CD4-positive, alpha-beta T cell treated with Interleukin-6 for 4 hours (primary cell): ENCODE measurements around the gene YJEFN3.

Experiments used
- DNase-seq: peaks from one replicate; pipeline ENCODE4 v3.0.0-alpha.2; 2020; ENCODE audit warnings: mixed read lengths

YJEFN3 gene, protein sequence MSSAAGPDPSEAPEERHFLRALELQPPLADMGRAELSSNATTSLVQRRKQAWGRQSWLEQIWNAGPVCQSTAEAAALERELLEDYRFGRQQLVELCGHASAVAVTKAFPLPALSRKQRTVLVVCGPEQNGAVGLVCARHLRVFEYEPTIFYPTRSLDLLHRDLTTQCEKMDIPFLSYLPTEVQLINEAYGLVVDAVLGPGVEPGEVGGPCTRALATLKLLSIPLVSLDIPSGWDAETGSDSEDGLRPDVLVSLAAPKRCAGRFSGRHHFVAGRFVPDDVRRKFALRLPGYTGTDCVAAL

DNA sequence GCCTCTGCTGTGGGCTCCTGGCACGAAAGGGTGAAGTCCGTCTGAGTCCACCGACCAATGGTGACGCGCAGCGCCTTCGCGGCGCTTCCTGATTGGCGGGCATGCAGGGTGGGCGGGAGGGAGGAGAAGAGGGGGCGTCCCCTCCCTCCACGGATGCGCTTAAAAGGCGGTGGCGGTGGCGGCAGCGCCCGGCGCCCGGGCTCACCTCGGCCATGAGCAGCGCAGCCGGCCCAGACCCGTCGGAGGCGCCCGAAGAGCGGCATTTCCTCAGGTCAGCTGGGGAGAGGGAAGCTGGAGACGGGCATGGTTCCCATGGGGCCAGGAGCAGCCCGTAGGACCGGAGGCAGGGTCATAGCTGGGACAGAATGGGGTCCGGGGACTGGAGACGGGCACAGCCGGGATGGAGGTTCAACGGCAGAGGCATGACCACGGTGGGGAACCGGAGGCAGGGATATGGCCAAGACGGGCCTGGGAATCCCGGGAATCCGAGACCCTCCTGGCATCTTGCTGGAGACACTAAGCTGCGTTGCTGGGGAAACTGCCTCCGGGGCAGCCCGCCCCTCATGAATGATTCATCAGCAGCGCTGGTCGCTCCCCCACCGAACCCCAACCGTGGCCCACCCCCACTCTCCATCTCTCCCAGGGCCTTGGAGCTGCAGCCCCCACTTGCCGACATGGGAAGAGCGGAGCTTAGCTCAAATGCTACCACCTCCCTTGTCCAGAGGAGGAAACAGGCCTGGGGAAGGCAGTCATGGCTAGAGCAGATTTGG is at the start of gene YJEFN3:
Gene YJEFN3 (plus strand): TSS at position 191 of the 770 bp plus-strand sequence. CDS start 22 bp downstream, at position 213.
- DNase-seq: no peak

DNA sequence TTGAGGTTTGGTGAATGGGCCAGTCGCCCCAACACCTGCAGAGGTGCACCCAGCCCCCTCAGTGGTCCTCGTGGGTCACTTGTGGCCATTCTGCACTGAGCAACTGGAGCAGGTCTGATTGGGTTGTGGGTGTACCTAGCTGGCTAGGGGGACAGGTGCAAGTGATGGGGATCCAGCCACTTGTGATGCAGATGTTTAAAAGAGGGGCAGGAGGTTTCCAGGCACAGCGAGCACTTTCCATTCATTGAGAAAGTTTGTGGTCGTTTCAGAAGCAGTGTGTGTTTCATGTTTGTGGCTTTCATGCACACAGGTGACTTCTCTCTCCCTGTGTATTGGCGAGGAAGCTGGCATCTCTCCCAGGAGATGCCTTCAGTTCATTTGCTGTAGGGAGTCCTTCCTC is 48.0 kb upstream of the YJEFN3 start:
- no peak for DNase-seq

DNA sequence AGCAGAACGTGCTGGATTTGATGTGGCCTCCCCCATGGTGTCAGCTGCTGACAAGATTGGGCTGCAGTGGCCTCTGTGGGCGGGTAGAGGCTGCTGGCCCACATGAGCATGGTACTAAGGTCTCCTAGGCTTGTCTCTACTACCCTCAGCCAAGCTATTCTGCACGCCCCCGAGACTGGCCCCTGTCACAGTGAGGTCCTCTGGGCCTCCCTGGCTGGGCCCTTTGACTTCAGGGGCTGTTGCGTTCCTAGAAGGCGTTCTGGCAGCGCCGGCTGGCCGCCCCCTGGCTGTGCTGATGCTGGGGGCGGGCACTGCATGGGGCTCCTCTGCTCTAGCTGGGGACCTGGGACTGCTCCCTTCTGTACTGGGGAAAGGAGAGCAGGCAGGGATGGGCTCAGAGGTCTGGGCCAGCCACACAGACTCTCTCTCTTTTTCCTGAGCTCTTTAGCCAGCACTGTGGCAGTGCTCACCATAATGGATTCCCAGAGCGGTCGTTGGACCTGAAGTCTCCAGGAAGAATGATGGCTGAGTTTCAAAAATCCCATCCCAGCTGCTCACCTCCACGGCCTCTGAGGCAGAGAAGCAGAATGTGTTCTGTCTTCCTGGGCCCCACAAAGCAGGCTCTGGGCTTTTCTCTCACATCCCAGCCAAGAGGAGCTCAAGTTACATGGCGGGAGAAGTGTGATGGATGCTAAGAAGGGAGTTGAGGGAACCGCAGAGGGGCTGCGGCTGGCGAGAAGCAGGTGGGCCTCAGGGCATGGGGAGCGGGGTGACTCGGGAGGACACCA is 45.7 kb upstream of the YJEFN3 start:
- no peak for DNase-seq

DNA sequence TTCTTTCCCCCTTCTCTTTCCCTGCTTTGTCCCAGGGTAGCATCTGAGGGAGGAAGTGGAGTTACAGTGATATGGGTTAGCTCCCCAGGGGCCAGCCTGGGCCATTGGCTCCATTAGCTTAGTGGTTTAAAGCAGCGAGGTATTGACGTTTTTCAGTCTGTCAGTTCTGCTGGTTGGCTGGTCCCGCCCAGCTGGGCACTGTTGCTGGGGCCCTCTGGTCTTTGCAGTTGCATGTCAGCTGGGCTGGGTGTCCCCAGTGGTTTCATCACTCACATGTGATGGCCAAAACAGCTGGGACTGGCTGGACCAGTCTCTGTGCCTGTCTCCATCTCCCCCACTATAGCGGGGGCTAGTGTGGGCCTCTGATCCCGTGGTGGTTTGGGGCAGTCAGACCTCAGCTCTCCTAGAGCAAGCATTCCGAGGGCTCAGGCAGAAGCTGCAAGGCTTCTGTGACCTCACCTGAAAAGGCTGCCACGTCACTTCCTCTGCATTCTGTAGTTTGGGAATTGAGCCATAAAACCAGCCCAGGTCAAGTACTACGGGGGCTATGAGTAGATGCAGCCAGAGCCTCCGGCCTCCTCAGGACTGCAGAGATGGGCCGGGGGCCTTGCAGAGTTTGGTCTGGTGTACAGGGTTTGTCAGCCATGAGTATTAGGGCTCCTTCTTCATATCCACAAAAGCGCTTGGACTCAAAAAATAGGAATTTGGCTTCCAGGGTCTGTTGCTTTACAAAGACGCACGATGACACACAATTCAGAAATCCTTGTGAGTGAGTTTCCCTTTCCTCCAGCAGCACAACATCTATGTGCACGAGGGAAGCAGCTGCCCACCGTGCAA is 43.3 kb upstream of the YJEFN3 start:
- DNase-seq: no peak

DNA sequence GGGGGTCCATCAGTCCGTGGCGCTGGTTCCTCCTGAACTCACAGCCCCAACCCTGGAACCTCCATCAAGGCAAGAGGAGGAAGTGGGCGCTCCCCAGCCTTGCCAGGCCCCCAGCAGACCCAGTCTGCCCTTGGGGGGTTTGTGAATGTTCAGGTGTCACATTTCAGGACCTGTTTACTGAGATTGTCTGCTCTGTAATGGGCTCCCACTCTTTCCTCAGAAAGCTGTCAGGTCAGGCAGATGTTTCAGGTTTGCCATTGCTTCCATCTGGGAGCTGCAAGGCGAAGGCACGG is 42.8 kb upstream of the YJEFN3 start:
- no peak for DNase-seq

DNA sequence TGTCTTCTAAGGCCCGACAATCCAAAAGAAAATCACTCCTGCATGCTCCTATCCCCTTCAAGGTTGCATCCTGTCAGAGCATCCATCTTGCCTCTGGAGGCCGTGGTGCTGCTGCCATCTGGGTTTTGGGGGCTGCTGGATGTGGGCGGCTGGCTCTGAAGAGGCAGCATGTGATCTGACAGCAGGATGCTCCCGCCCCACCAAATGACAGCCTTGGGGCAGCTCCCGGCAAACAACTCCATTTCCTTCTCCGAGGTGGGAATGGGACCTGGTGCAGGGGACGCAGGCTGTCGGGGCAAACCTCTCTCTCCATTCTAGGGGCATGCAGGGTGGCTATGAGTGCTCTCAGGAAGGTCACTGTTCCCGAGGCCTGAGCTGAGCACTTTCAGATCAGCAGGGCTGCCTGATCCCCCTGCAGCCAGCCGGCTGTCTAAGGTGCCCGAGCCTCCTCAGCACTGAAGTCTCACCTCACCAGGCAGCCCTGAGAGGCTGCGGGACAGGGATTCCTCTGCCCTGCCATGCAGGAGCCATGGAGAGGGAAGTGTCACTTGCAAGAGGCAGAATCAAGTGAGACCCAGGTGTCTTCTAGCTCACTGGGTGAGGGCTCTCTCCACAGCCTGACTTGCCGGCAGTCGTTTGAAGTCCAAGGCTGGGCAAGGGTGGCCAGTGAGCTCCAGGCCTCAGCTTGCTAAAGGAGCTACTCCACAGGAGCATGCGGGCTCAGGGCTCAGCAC is 42.2 kb upstream of the YJEFN3 start:
- no peak for DNase-seq

DNA sequence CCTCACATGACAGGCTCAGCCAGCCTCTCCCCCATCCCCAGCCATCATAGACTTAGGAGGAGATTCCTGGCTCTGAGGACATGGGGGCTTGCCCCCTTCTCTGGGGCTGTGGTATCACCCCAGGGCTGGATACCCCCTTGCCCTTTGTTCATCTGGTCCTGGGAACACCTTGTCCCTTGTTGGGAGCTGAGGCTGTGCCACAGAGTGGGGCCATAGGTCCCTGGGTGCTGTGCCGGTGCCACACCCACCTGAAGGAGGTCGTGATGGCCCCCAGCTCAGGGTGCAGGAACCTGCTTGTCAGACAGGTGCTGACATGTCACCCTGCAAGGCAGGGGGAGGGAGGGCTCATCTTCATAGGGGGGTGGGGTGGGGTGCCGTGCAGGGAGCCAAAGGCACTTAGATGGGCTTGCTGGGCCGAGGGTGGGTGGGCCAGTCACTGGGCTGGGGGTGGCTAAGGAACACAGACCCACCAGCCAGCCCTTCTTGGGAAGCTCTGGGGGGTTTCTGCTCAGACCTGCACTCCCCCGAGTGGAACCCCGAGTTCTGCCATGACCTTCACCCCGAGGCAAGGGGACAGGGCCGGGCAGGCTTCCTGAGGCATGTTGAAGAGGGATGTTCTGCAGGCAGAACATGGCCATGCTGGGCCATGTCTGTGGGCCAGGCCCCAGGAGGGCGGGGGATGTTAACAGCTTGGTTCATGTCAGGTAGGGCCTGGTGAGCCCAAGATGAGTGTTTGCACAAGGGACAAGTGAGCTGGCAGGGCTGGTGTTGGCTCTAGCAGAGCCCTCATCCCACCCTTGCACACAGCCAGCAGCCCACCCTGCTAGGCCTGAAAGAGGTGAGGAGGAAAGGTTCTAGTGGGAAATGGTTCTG is 41.4 kb upstream of the YJEFN3 start:
- no peak for DNase-seq

DNA sequence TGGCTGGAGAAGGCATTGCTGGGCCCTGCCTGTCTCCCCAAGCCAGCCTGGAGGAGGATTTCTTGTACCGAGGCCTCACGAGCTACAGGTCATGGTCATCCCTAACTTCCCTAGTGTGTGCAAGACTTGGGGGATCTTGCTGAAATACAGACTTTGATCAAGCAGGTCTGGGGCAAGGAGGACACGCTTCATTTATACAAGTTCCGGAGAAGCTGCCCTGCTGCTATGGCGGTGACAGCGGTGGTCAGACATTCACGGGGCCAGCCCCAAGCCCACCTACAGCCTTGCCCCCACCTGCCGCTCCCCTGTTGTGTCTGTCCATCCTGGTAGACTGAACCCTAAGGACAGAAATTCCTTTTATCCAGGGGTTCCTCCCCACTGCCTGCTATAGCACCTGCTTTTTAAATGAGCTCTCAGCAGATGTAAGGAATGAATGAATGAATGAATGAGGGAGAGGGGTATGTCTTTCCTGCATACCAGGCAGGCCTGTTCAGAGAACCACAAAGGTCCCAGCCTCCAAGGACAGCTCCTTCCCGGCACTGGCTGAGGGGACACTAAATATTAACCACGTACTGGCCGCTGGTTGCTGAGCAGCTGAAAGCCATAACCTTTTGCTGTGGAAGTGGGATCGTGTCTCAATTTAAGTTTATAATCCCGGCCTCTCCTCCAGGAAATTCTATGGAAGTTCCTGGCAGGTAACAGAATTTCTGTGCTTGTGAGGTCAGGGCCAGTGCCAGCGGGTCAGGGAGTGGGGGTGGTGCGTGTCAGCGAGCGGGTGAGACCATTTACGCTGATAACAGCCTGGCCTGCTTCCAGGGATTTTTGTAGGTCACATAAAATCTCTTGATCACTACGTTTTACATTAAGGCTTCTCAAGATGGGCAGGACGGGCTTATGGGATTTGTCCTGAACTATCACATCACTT is 40.5 kb upstream of the YJEFN3 start:
- DNase-seq: no peak

DNA sequence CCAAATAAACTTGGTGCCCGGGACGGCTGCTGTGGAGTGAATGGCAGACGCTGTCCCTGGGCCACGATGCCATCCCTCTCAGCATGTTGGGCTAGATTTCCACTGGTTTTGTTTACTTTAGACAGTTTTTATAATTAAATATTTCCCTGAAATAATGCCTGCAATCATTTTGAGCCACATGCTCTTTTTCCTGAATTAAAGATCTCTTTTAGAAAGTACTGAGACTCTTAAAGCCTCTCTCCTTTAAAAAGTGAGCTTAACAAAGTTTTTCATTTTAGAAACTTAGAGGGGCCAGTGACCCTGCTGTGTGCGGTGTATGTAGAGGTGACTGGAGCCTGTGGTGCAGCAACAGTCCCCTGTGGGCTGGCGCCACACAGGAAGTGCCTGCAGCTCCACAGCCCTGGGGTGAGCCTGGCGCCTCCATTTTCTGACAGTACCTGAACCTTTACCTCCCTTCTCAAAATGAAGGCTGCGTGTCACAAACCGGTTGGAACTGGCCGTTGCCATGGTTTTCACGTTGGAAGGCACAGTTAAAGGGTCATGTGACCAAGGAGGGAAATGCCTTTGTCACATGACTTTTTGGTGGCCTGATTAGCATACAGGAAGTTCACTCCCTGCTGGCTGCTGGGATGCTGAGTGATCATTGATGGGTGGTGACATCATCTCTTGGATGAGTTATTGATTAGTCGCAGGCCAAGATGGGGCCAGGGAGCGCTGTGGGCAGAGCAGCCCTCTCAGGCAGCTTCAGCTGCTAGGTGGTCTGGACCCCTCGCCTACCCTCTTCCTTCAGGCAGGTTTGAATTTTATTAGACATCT is 39.6 kb upstream of the YJEFN3 start:
- DNase-seq: peak; percentile 90

DNA sequence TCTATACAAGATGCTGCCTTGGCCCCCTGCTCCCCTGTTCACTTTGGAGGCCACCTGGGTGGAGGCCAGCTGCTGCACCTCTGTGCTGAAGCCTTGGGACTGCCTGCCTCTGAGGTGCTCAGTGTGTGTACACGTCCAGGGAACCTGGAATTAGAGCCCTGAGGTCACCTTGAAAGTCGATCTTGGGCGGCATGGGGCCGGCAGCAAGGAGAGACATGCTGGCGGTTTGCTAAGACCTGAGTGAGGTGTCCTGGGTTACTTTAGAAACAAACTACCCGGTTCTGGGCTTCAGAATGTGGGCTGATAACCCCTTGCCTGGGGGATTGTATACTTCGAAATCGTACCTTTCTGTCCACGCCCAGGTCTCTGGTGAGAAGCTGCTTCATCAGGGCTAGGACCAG is 38.9 kb upstream of the YJEFN3 start:
- DNase-seq: no peak

DNA sequence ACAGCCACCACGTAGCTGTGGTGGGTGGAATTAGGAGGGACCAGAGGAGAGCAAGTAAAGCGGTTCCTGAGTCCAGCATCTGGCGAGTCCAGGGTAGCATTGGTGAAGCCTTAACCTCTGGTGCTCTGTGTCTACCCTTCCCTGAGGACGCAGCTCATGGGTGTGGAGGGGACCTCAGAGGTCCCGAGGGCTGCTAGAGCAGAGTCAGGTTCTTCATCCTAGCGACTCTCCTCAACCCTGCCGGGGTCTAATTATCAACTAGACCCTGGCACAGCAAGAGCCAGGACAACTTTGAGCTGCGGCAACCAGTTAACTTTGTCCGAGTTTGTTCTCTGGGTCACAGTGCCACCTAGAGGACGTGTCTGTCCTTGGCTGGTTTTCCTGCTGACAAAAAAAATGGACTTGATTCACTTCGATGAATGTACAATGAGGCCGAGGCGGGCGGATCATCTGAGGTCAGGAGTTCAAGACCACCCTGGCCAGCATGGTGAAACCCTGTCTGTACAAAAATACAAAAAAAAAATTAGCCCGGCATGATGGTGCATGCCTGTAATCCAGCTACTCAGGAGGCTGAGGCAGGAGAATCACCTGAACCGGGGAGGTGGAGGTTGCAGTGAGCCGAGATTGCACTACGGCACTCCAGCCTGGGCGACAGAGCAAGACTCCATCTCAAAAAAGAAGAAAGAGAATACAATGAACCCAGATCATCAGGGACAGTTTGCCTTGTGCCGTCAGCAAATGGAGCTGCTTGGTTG is 38.3 kb upstream of the YJEFN3 start:
- peak; percentile 87 for DNase-seq

DNA sequence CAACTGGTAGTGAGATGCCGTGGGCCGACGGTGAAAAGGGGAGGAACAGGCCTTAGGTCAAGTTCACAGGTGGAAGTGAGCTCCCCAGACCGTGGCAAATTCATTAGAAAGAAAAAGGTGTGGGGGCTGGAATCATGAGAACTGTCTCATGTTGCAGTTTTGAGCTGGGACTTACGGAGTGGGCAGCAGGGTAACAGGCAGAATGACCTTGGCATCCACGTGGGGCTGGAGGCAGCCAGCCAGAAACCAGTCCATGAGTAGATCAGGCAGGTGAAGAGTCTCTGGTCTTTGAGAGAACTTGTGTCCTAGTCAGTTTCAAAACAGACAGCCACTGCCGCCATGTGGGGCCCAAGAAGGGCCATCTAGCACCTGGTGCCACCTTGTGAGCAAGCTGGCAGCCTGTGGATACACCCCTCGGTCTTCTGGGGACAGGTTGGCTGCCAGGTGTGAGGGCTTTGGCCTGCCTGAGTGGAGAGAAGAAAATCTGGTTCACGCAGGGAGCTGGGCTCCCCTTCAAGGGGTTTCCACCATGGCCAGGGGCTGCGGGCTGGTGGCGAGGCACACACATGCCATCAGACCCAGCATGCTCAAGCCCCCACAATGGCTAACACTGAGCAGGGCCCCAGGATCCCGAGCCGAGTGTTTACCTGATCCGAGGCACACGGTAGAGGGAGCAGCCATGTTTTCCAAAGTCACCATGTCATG is 37.2 kb upstream of the YJEFN3 start:
- no peak for DNase-seq

DNA sequence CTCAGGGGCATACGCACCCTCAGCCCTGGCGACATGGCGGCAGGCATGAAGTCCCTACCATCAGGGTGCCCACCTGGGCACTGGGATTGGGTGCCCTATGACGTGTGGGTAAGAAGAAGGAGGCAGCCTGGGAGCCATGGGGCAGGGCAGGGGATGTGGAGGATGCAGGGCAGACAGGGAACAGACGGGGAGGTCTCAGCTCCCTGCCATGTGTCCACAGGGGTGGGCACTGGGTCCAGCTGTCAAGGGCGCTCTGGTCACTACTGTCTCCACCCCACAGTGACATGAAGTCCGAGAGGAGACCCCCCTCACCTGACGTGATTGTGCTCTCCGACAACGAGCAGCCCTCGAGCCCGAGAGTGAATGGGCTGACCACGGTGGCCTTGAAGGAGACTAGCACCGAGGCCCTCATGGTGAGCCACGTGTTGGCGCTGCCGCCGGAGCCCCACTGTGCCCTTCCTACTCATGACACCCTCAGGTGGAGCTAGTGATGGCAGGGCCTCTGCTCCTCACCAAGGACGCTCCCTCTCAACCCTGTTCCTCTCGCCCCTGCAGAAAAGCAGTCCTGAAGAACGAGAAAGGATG is 36.6 kb upstream of the YJEFN3 start:
- no peak for DNase-seq

DNA sequence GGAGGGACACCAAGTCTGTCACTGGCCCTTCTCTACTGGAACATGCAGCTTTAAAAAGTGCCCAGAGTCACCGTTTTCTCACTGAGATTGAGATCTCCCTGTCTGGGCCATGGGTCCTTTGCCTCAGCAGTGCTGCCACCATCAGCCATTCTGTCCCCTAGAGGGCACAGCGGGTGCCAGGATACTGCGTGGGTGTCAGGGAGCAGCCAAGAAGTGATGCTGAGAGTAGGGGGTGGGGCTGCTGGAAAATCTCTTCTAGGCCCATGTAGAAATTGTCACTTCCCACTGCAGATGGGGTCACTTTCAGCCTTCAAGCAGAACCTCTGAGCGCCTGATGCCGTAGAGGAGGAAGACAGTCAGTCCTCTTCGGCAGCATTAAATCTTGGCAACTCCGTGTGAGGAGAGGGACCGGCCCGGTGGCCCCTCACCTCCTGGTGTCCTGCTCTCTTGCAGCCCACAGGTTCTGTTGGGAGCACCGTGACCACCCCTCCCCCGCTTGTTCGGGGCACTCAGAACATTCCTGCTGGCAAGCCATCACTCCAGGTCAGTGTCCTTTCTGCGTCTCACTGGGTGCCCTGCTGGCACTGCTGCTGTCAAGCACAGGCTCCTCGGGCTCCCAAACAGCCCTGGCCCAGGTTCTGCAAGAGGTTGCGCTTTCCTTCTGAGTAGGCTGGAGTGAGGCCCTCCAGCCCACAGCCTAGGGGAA is 34.7 kb upstream of the YJEFN3 start:
- DNase-seq: no peak

DNA sequence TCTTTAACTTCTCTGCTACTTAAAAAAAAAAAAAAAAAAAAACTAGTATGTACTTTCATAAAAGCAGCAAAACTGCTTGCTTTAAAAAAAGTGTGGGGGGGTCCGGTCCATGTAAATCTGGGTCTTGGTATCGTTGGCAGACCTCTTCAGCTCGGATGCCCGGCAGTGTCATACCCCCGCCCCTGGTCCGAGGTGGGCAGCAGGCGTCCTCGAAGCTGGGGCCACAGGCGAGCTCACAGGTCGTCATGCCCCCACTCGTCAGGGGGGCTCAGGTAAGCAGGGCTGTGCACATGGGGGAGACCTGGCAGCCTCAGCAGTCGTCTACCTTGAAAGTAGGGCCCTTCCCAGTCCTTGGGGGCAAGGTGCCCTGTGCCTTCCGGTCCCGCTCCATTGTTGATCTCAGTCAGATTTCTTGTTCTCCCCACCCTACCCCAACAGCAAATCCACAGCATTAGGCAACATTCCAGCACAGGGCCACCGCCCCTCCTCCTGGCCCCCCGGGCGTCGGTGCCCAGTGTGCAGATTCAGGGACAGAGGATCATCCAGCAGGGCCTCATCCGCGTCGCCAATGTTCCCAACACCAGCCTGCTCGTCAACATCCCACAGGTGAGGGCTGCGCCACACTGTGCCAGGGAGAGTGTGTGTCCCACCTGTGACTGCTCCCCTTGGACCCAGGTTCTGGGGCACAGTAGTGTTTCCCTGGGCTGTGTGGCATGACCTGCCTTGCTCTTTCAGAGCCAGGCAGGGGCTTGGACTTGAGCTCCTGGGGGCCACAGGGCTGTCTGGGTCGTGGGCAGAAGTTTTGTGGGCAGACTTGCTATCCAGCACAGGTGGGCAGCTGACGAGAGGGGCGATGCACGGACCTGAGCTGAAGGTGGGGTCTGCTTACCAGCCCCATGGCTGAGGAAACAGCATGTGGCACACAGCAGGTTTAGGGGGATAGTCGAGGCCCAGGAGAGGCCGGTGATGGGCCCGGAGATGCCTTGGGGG is 32.8 kb upstream of the YJEFN3 start:
- no peak for DNase-seq
